Activated CD4-positive, CD25-positive, alpha-beta regulatory T cell (primary cell): Measurements from ENCODE around the gene CAMTA1.
"Not testable (repeated sequence)": the region's sequence is repeated elsewhere in the genome, so short reads cannot be mapped to it uniquely, and the experiment has no call there.

Source experiments
- DNase-seq, 4 experiments: peaks; one replicate each; lab custom pipeline; 2025; lab: John Stamatoyannopoulos, UW

The CAMTA1 gene

DNA sequence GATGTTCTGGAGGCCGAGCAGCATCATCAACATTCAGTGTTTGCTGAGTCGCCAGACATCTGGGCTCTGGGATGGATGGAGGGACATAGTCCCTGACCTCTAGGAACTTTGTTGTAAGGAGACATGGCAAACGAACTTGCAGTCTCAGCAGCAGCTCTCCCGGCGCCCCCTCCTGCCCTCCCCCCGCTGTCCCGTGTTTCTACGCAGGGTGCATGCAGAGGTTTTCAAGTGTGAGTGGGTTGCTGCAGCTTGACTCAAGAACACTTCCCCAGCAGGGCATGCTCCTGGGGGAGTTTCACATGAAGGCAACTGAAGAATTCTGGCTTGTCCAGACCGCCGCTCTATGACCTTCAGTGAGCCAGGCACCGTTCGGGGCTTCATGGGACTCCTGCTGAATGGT lies 121.9 kb downstream of the CAMTA1 start:
- no peak for DNase-seq

DNA sequence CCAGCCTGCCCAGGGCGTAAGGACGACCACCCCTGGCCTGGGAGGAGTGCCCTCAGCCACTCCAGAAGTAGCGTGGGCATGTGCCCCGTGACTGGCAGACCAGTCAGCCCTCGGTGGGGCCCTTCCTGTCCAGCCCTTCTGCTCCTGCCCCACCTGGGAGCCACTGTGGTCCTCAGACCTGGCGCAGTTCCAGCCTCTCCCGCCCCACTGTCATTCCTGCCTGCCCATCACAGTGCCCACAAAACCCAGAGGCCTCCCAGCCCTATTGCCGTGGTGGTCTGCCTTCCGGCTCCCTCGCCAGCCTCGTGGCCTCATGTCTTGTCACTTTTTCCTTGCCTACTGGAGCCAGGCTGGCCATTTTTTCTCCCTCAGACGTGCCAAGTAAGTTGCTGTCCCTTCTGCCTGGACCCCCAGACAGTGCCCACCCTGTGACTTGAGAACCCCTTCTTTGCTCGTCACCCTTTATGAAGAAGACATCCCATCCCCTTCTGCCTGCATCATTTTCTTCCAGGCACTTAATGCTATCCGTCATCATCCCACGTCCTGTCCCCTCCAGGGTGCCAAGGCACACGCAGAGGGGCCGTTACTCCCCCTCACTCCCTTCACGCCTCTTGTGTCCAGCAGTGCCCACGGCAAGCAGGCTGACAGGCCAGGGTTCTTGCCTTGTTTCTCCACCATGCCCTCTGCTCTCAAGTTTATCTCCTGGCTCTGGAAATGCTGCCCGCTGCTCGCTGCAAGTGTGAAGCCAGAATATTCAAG lies 122.6 kb downstream of the CAMTA1 start:
- no peak for DNase-seq

DNA sequence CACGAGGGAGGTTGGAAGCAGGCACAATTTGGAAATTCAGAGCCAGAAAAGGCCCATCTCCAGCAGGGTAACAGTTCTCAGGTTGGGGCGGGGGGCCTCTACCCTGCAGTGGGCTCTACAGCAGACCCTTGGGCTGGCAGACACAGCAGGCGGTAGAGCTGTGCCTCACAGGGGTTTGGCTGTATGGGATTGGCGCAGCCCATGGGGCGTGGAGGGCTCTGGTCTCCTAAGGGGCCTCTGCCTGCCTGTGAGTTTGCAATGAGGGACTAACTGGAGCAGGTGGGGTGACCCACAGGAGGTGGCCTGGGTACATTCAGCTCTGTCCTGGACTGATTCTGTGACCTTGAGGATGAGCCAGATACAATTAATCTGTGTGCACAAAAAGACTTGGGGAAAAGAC lies 124.1 kb downstream of the CAMTA1 start:
- no peak for DNase-seq

DNA sequence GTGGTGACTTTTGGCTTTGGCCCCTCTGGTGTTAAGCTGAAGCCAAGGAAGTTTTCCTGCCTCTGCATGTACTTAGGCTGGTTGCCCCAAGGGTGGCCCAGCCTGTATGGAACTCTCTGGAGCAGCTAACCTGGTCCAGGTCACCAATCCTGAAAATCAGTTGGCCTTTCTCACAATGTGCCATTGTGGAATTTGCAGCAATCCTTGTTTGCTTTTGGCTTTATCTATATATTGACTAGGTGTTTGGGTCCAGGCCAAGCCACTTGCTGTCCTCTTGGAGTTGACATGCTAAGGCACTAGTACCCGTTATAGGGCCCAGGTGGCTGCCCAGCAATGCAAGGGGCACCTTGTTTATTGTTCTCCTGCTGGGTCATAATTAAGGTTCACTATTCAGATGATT lies 124.6 kb downstream of the CAMTA1 start:
- no peak for DNase-seq

DNA sequence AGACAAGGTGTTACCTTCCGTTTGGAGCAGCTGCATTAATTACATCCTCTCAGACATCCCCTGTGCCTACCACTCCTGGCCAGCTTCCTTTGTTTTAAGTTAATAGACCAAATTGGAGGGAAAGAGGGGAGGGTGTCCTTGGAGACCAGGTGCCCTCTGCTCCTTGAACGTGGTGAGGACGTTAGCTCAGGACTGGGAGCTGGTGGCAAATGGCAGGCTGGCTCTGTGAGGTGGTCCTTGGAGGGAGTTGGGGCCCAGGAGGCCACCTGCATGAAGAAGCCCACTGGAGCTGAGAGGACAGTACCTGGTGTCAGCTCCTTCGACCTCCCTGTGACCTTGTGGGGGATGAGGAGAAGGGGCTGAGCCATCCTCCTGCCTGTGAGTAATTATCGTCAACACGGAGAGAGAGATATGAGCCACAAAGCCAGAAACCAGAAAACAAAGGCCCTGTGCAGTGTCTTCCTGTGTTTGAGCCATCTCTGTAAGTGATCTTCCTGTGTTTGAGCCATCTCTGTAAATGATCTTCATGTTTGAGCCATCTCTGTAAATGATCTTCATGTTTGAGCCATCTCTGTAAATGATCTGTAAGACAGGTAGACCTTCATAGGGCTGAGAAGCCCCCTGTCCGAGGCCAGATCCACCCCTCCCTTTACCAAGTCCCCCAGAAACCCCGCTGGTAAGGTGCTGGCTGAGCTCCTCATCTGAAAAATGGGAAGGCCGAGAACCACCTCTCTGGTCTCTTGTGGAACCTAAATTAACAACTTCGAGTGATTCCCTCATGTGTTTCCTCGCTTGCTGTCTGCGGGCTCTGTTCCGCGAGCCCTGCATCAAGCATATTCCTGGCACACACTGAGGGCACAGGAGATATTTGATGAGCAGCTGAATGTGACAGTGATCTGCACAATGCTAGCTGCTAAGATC lies 126.0 kb downstream of the CAMTA1 start:
- no peak for DNase-seq

DNA sequence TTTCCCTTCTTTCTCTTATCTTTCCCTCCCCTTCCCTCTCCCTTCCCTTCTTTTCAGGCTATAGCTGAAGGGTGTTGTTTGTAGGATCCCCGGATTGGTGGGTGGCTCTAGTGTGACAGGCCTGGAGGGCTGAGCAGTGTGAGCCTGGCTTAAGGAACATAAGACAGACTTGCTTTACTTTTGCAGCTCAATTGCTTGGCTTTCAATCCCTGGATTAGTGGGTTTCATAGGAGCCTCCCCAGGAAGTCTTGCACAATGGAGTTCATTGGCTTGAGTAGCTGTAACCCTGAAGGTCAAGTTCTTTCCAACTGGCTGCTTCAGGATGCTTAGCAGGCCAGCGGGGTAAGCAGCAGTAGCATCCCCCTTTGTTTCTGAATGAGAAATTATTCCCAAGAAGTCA lies 126.7 kb downstream of the CAMTA1 start:
- no peak for DNase-seq

DNA sequence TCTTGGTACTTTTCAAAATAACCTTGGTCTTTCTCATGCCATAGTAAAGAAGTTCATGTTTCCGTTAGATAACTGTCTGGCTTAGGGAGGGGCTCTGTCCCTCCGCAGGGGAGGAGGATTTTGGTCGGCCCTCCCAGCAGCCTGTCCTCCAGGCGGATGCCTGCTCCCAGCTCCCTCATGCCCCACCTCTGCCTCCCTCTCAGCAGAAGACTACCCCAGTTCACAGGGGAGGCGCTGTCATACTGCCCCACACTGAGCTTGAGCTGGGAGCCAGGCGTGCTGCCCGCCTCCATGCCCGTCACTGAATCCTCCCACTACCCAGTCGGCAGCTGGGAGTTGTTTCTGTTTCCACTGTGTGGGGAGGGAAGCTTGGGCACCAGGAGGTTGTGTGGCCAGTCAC lies 127.3 kb downstream of the CAMTA1 start:
- no peak for DNase-seq

DNA sequence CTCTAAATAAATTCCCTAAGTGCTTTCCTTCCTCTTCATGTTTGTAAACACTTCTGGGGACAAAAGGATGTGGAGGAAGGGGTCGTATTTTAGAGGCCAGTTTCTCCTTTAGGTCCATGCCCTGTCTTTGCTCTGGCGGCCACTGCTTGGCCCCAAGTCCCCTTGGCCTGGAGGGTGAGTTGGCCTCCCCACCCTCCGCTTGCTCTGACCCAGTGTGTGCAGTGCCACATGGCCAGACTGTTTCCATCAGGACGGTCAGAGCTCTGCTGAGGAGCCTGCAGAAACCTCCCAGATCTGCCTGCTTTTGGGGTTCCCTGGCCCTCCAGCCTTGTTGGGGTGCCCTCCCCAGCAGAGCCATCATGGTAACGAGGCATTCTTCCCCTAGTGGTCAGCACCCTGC lies 127.8 kb downstream of the CAMTA1 start:
- no peak for DNase-seq

DNA sequence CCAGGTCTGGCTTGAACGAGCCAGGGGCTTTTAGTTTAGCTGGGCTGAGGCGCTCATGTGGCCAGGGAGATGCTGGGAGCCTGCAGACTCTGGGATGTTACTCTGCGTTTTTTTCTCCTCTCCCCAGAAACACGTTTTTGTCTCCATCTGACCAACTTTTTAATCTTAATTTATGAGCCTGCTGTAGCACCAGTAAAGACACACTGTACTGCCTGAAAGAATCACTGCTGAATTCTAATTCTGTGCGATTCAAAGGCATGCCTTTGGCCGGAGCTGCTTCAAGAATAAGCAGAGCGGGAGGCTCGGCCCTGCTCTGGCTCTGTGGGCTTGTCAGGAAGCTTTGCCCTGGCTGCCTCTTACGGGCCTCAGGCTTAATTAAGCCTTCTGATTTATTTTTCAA lies 129.5 kb downstream of the CAMTA1 start:
- no peak for DNase-seq

DNA sequence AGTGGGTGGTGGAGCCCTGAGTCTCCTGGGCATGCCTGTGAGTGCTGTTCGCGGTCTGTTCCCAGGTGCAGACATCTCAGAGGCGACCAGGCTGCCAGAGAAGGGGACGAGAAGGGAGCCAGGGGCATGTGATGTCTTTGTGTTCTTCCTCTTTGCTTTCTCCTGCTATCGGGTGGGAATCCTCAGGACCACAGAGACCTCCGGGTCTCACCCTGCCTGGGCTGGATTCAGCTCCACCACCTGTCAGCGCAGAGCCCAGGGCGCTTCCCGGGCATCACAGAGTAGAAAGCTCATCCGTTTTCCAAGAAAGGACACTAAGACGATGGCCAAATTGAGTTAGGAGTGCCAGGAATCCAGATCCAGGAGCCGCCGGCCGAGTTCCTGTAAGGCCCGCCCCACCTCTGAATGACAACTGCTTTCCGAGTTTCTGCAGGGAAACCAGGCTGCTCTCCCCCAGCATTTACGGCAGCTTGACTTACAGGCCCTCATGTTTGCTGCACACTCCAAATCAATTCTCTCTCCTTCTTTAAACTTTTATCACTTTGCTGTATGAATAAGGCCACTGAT lies 130.8 kb downstream of the CAMTA1 start:
- DNase-seq, result no peak

DNA sequence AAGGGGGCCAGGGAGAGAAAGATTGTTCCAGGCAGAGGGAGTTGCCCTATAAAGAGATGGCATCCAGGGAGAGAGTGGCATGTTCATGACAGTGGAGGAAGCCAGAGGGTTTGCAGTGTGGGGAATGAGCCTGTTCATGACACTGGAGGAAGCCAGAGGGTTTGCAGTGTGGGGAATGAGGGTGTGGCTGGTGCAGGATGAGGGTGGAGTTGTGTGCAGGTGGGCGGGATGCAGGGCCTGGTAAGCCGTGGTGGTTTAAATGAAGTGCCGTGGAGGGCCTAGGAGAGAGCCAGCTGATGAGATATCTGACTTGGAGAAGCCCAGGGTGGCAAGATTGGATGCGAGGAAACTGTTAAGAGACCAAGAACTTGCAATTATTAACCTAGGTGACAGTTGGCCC lies 131.8 kb downstream of the CAMTA1 start:
- DNase-seq, result no peak

DNA sequence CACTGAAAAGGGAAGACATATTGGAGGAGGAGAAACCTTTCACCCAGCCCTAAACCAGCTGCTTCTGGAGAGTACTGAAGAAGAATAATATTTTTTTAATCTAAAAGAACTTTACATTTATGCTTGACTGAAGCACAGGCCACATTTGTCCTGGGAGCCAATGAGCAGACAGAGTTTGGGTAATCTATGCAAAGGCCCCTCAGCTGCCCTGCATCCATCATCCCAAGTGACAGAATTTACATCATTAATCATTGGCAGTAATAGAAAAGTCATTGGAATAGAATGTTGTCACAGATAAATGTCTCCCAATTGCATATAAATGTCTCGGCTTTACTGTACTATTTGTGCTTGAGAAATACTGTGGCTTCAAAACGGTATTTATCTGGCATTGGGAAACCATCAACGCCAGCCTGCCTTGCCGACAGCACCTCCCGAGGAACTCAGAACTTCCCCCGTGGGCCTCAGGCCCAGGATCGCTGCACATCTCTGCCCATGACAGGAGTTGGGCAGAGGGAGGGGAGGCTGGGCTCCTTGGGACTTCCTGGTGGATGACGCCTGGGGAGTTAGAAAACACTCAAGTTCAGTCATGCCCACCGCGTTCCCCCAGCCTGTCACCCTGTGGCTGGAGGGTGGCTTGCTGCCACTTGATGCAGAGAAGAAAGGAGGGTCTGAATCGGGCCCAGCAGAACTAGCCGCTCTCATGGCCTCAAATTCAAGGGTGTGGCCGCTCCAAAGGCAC lies 133.1 kb downstream of the CAMTA1 start:
- no peak for DNase-seq

DNA sequence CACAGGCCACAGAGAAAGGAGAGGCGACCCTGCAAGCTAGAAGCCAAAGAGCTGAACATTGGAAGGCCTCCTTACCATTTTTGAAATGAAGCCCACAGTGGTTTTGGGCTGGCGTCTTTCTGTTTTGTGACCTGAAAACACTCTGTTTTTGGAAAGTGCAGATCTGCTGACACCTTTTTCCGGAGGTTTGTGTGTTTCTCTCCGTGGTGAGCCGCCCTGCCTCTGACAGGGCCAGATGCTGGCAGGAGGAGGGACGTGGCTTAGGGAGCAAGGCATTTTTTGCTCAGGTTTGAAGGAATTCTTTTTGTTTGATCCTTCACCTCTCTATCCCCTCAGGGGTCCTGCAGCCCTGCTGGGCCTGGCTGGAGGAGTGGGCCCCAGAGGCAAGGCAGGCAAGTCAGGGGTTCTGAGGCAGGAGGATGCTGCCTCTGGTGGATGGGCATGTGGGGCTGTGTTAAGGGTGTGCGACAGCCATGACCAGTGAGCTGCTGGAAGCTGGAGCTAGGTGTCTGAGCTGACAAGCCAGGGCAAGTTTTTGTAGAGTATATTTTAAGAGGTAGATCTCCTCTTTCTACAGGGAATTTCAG lies 133.8 kb downstream of the CAMTA1 start:
- no peak for DNase-seq

DNA sequence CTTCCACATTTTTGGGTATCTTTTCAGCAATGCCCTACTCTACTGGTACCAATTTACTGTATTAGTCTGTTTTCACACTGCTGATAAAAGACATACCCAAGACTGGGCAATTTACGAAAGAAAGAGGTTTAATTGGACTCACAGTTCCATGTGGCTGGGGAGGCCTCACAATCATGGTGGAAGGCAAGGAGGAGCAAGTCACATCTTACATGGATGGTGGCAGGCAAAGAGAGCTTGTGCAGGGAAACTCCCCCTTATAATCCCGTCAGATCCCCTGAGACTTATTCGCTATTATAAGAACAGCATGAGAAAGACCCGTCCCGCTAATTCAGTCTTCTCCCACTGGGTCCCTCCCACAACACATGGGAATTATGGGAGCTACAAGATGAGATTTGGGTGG lies 136.3 kb downstream of the CAMTA1 start:
- DNase-seq, result not testable (repeated sequence)

DNA sequence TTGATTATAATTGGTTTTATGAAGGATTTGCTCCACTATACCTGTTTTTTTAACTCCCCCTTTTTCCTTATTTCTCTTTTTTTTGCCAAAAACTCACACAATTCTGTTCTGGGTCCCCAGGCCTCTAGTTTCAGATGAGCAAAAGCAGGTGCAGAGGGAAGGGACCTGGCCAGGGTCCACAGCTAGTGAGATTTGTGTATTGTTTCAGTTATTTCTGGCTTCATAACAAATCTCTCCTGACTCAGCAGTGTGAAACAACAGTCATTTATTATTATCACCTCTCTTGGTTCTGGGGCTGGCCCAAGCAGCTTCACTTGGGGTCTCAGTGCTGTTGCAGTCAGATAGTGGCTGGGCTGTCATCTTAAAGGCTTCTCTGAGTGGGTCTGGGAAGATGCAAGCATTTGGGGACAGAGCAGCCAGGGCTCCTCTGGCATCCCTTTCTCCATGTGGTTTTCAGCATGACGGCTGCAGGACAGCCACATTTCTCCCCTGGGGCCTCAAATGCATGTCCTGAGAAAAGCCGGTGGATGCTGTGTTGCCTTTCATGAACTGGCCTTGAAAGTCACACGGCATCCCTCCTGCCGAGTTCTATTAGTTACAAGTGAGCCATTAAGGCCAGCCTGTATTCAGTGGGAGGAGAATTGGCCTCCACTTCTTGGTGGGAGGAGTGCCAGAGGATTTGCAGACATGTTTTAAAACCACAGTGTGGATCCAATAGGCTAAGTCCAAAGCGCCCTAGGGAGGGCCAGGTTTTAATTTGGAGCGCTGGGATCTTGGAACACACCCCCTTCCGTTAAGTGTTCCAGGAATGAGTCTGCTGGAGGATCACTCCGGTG lies 137.1 kb downstream of the CAMTA1 start:
- no peak for DNase-seq

DNA sequence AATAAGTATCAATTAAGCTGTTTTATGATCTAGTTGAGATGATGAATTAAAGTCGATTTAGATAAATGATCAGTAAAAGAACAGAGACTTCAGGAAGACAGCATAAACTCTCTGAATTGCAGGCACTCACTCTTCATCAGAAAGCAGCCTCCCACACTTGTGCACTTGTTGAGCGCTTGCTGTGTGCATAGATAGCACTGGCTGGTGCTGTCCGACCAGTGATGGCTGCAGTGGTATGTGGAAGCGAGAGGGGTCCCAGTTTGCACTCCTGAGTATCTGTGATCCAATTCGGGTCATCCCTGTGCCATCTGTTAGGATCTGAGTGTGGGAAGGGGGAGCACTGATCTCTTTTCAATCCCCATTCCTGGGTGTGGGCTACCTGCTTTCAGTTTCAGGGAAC lies 137.8 kb downstream of the CAMTA1 start:
- DNase-seq, result no peak

DNA sequence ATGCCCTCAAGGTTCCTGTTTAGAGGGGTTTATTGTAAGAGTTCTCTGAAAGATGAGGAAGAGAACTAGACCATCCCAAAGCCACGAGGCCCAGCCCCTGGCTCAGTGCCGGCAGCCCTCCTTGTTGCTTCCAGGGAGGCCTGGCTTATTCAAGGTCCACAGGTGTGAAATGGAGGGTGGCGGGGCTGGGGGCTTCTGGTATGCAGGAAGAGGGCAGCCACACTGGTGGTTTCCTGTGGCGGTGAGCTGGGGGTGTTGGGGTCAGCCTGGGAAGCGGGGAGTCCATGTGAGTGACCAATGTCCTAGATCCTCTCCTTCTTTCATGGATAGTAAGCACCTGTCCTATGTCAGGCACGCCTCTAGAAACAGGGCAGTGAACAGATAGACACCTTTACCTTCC lies 138.2 kb downstream of the CAMTA1 start:
- DNase-seq, result no peak

DNA sequence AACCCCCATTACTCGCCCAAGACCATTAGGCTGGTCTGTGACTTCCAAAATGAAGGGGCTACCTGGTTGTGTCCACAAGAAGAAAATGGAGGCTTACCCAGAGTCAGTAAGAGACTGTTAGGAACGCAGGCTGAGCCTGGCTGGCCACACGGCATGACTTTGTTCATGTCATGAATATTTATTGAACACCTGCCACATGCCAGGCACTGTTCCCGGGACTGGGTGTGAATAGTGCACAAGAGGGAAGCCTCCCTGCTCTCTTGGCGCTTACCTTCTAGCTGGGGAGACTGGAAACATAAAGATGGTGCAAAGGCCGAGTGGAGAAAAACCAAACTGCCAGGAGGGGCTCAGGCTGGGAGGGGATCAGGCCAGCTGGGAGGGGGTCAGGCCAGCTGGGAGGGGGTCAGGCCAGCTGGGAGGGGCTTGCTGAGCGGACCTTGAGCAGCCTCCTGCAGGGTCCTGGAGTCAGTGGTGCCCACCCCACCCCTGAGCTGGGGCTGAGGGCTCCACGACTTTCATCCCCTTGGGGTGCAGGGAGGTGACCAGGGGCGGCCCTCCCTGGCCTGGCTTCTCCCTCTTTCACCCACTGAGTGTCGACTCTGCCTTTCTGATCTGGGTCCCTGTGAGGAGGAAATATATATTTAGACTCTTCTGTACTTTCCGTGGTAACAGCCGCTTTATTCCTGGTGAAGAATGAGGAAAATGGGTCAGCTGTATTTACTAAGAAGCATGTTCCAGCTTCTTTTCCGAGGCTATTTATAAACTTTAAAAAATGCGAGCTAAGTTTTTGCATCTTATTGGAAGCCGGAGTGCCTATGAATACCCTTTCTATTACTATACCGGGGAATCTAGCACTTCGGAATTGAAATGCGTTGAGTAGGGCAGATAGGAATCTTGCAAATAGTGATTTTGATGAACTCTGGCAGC lies 139.0 kb downstream of the CAMTA1 start:
- no peak for DNase-seq

DNA sequence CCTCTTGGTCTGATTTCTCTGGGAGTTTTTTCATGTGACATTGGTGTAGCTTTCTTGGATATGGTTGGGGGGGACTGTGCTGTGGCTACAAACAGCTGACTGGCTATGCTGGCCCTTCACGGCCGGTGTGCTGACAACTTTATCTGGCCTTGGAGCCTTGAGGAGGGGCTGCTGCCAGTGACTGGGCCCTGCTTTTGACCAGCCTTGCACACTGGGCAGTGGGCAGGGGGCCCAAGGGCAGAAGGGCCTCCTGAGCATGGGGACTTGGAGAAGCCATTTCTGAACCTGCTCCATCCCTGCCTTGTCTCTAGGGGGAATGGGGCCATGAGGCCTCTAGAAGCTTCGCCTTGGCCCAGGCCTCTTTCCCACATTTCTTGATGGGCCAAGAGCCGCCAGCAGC lies 139.6 kb downstream of the CAMTA1 start:
- no peak for DNase-seq

DNA sequence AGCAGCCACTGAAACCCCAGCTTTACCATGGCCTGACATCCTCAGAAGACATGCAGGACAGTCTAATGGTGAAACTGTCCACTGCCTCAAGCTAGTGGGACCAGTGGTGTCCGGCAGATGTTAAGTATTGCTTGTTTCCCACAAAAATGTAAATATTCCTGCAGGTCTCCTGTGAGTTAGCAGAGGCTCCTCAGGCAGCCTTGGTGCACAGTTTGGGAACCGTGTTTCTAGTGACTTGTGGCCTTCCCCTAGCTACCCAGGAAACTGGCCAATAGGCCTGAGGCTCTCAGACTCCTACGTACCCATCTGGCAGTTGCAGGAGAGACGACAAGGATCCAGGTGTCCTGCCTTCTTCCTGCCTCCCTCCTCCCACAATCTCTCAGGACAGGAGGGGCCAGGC lies 142.4 kb downstream of the CAMTA1 start:
- no peak for DNase-seq
